T-helper 1 cell treated with Interleukin-12 subunit alpha and Interleukin-12 subunit beta and Interleukin-4 antibody, amounts not matched to agents 30 μg/mL and 1 μg/mL, for 36 hours (primary cell): ENCODE measurements around the gene SCN8A.

Experiments
- H3K27ac Mint-ChIP-seq: one replicate; pipeline ENCODE4 v1.8.0; 2021; ENCODE audit warnings: mild to moderate bottlenecking, mixed read lengths
- H3K27me3 Mint-ChIP-seq: one replicate; pipeline ENCODE4 v1.8.0; 2021; ENCODE audit warnings: low read depth, mixed read lengths
- H3K36me3 Mint-ChIP-seq: one replicate; pipeline ENCODE4 v1.8.0; 2021; ENCODE audit warnings: low read depth, mixed read lengths
- H3K4me1 Mint-ChIP-seq: one replicate; pipeline ENCODE4 v1.8.0; 2021; ENCODE audit warnings: low read depth, mixed read lengths
- H3K4me3 Mint-ChIP-seq: one replicate; pipeline ENCODE4 v1.8.0; 2021; ENCODE audit warnings: mild to moderate bottlenecking, moderate library complexity, mixed read lengths
- H3K9me3 Mint-ChIP-seq: one replicate; pipeline ENCODE4 v1.8.0; 2021; ENCODE audit warnings: mixed read lengths

Gene SCN8A

GRCh38 chr12:51669996-51670395 is 79.0 kb downstream of the SCN8A start:
- H3K27ac Mint-ChIP-seq: no peak overlapping the region
- H3K4me1 Mint-ChIP-seq: peaks cover 3% of the 10 kb centered on the region
- no peaks in the 10 kb centered on the region for H3K36me3 Mint-ChIP-seq
- no peaks in the 10 kb centered on the region for H3K9me3 Mint-ChIP-seq
- H3K27me3 Mint-ChIP-seq: peaks cover 20% of the 10 kb centered on the region
- H3K4me3 Mint-ChIP-seq: no peak overlapping the region

GRCh38 chr12:51672334-51672733 is 81.3 kb downstream of the SCN8A start:
- Mint-ChIP-seq H3K27me3 (peaks cover 28% of the 10 kb centered on the region), H3K4me1 (peaks cover 4% of the 10 kb centered on the region), H3K36me3 (no peaks in the 10 kb centered on the region), H3K9me3 (no peaks in the 10 kb centered on the region), H3K4me3 (no peak overlapping the region), H3K27ac (no peak overlapping the region)

DNA sequence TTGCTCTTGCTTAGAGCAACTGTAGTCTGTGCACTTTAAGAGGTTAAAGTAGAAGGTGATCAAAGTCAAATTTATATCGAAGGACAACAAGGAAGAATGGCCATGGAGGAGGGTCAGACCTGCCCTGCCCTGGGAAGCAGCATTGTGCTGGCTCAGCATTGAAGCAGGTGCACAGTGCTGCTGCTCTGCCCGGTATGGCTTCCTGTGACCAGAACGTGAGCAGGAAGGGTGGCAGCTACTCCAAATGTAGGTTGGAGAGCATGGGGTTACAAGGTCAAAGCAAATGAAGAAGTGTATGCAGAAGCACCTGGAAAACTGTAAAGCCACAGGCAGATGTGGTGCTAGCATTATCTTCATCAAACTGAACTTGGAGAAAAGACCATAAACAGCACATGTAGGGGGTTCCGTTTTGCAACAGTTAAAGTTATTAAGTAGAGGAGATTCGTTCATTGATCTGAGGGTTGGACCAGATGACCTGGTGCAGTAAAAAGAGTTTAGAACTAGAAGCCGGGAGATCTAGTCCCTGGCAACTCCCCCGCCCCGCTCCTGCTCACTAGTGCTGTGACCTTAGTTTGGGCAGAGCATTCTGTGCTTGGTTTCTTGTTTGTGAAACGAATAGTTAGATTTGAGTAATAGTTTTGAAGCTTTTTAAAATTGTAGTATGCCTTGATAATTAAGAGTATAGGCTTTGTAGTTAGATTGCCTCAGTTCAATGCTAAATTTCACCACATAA is 84.2 kb downstream of the SCN8A start:
- no peaks in the 10 kb centered on the region for H3K36me3 Mint-ChIP-seq
- H3K9me3 Mint-ChIP-seq: no peaks in the 10 kb centered on the region
- no peak overlapping the region for H3K27ac Mint-ChIP-seq
- H3K4me1 Mint-ChIP-seq: peaks cover 1% of the 10 kb centered on the region
- H3K4me3 Mint-ChIP-seq: no peak overlapping the region
- peaks cover 35% of the 10 kb centered on the region for H3K27me3 Mint-ChIP-seq

DNA sequence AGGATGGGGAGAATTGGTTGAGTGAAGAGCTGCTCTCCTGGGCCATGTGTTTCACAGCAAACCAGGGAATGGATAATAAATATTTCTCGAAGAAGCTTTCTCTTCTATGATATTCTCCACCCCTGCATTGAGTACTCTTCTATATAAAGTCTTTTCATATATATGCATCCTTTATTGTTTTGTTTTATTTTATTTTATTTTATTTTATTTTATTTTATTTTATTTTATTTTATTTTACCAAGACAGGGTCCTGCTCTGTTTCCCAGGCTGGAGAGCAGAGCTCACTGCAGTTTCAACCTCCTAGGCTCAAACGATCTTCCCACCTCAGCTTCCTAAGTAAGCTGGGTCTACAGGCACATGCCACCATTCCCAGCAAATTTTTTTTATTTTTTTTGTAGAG is 85.8 kb downstream of the SCN8A start:
- H3K4me3 Mint-ChIP-seq: no peak overlapping the region
- H3K9me3 Mint-ChIP-seq: no peaks in the 10 kb centered on the region
- peaks cover 1% of the 10 kb centered on the region for H3K4me1 Mint-ChIP-seq
- H3K36me3 Mint-ChIP-seq: no peaks in the 10 kb centered on the region
- no peak overlapping the region for H3K27ac Mint-ChIP-seq
- peaks cover 39% of the 10 kb centered on the region for H3K27me3 Mint-ChIP-seq

DNA sequence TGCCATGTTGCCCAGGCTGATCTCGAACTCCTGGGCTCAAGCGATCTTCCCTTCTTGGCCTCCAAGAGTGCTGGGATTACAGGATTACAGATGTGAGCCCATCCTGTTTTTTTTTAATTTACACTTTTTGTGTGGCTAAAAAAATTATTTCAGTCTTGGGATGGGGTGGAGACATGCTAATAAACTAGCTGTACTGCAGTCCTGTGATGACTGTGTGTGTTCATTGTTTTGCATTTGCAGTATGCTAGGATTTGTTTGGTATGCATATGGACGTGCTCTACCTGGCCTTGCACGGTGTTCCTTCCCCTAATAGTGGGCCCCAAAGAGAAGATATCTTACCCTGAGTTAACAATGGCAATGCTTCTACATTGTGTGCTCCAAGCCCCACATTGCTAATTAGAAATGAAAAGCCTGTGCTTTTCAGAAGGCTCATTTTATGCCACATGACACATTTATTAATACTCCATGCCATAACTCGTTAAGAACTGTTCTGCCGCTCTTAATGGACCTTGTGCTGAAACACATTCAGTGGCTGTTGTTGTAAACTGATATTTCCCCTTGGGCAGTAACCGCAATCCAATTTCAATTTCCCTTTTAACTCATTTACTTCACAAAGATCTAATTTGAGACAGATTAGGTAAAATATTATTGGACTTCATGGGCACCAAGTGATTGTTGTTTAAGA is 86.4 kb downstream of the SCN8A start:
- Mint-ChIP-seq H3K9me3 (no peaks in the 10 kb centered on the region), H3K27ac (no peak overlapping the region), H3K4me1 (peaks cover 1% of the 10 kb centered on the region), H3K36me3 (no peaks in the 10 kb centered on the region), H3K27me3 (peaks cover 38% of the 10 kb centered on the region), H3K4me3 (no peak overlapping the region)

- Mint-ChIP-seq H3K27me3 (peaks cover 39% of the 10 kb centered on the region), H3K27ac (no peak overlapping the region), H3K9me3 (no peaks in the 10 kb centered on the region), H3K4me3 (no peak overlapping the region), H3K4me1 (peaks cover 1% of the 10 kb centered on the region), H3K36me3 (no peaks in the 10 kb centered on the region)
These were observed 87.2 kb downstream of the SCN8A start for GRCh38 chr12:51678086-51678724.

GRCh38 chr12:51682981-51683380 is 91.9 kb downstream of the SCN8A start:
- no peaks in the 10 kb centered on the region for H3K36me3 Mint-ChIP-seq
- H3K27me3 Mint-ChIP-seq: peaks cover 30% of the 10 kb centered on the region
- no peak overlapping the region for H3K4me3 Mint-ChIP-seq
- H3K4me1 Mint-ChIP-seq: peaks cover 6% of the 10 kb centered on the region
- no peak overlapping the region for H3K27ac Mint-ChIP-seq
- no peaks in the 10 kb centered on the region for H3K9me3 Mint-ChIP-seq

- peaks cover 6% of the 10 kb centered on the region for H3K4me1 Mint-ChIP-seq
- H3K36me3 Mint-ChIP-seq: no peaks in the 10 kb centered on the region
- H3K27ac Mint-ChIP-seq: no peak overlapping the region
- H3K27me3 Mint-ChIP-seq: peaks cover 26% of the 10 kb centered on the region
- H3K4me3 Mint-ChIP-seq: no peak overlapping the region
- H3K9me3 Mint-ChIP-seq: no peaks in the 10 kb centered on the region
These were observed 92.8 kb downstream of the SCN8A start for GRCh38 chr12:51683763-51684357.

- Mint-ChIP-seq H3K27me3 (peaks cover 21% of the 10 kb centered on the region), H3K36me3 (no peaks in the 10 kb centered on the region), H3K4me1 (peaks cover 6% of the 10 kb centered on the region), H3K4me3 (no peak overlapping the region), H3K27ac (no peak overlapping the region), H3K9me3 (no peaks in the 10 kb centered on the region)
These were observed 95.7 kb downstream of the SCN8A start for GRCh38 chr12:51686727-51687126.

DNA sequence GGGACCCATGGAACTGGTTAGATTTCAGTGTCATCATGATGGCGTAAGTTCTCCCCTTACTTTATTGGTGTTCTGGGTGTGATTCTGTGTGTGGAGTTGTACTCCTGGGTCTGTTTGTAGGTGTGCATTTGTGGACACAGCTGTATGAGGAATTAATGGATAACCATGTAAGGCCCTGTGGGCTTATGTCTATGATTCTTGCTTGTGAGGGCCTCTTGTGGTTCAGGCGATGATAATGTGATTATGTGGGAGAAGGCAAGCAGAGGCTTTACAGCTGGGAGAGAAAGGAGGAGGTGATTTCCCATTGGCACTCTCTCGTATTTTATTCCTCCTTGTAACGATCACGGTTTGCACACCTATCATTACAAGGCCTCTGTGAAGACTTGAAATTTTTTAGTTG is 96.1 kb downstream of the SCN8A start:
- Mint-ChIP-seq H3K4me1 (peaks cover 6% of the 10 kb centered on the region), H3K4me3 (no peak overlapping the region), H3K27ac (no peak overlapping the region), H3K27me3 (peaks cover 18% of the 10 kb centered on the region), H3K36me3 (no peaks in the 10 kb centered on the region), H3K9me3 (no peaks in the 10 kb centered on the region)

DNA sequence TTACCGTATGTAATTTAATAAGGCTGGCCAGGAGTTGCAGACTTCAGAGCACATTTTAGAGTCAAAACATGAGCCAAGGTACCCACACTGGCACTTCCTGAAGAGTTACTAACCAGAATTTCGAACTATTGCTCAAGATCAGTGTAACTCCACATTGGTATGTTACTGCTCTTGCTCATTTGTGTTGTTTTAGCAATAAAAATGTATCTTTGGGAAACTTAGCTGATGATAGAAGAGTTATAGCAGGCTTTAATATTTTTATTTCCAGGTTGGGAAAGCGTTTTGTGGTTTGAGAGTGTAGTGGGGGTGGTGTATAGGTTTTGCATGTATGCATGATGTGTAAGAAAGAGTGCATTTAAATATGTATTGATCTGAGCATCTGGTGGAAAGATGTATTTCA is 96.6 kb downstream of the SCN8A start:
- H3K4me3 Mint-ChIP-seq: no peak overlapping the region
- H3K36me3 Mint-ChIP-seq: no peaks in the 10 kb centered on the region
- peaks cover 6% of the 10 kb centered on the region for H3K4me1 Mint-ChIP-seq
- no peaks in the 10 kb centered on the region for H3K9me3 Mint-ChIP-seq
- H3K27ac Mint-ChIP-seq: no peak overlapping the region
- peaks cover 15% of the 10 kb centered on the region for H3K27me3 Mint-ChIP-seq

GRCh38 chr12:51689983-51690382 is 99.0 kb downstream of the SCN8A start:
- no peaks in the 10 kb centered on the region for H3K36me3 Mint-ChIP-seq
- peaks cover 9% of the 10 kb centered on the region for H3K27me3 Mint-ChIP-seq
- peaks cover 6% of the 10 kb centered on the region for H3K4me1 Mint-ChIP-seq
- H3K4me3 Mint-ChIP-seq: no peak overlapping the region
- no peak overlapping the region for H3K27ac Mint-ChIP-seq
- H3K9me3 Mint-ChIP-seq: no peaks in the 10 kb centered on the region

- H3K27me3 Mint-ChIP-seq: peaks cover 16% of the 10 kb centered on the region
- no peak overlapping the region for H3K27ac Mint-ChIP-seq
- no peaks in the 10 kb centered on the region for H3K9me3 Mint-ChIP-seq
- H3K4me1 Mint-ChIP-seq: peaks cover 2% of the 10 kb centered on the region
- H3K4me3 Mint-ChIP-seq: no peak overlapping the region
- H3K36me3 Mint-ChIP-seq: no peaks in the 10 kb centered on the region
These were observed 101.0 kb downstream of the SCN8A start for GRCh38 chr12:51692016-51692415.

GRCh38 chr12:51693569-51693968 is 102.5 kb downstream of the SCN8A start:
- Mint-ChIP-seq H3K27me3 (peaks cover 16% of the 10 kb centered on the region), H3K27ac (no peak overlapping the region), H3K9me3 (no peaks in the 10 kb centered on the region), H3K4me1 (no peaks in the 10 kb centered on the region), H3K36me3 (no peaks in the 10 kb centered on the region), H3K4me3 (no peak overlapping the region)

- no peaks in the 10 kb centered on the region for H3K9me3 Mint-ChIP-seq
- H3K4me3 Mint-ChIP-seq: no peak overlapping the region
- peaks cover 21% of the 10 kb centered on the region for H3K27me3 Mint-ChIP-seq
- no peak overlapping the region for H3K27ac Mint-ChIP-seq
- H3K36me3 Mint-ChIP-seq: no peaks in the 10 kb centered on the region
- H3K4me1 Mint-ChIP-seq: no peaks in the 10 kb centered on the region
These were observed 103.1 kb downstream of the SCN8A start for GRCh38 chr12:51694146-51694545.
